Measurements from ENCODE around the gene NTN1.

Gene NTN1

GRCh38 chr17:9292561-9292941, 271.2 kb downstream of the NTN1 start:
- TF ChIP-seq CTCF (IDR thresholded peaks at IDR 0.05; ENCODE audit: control insufficient read depth, insufficient read depth, low read depth, low read length, missing control alignments): no peak
- no peak for DNase-seq (ENCODE audit: low read depth)
- H3K4me3 ChIP-seq (ENCODE audit: control insufficient read depth, low read depth, low read length): no peak overlapping the region
